ENCODE data around the gene TNP2. TPM values are rescaled to one million over a fixed set of nuclear protein-coding genes. Genes with fewer than 3 reads are reported as not detected.

Gene TNP2
- total and polyA plus RNA-seq, 4 donors = not detected

- Histone ChIP-seq H3K9ac (ENCODE audit: insufficient read depth in 1 of 2, low read length in 2 of 2) (no peak overlapping the region), H3K27me3 (ENCODE audit: control insufficient read depth in 3 of 3, insufficient read depth in 3 of 3, low read length in 2 of 3) (no peaks in the 10 kb centered on the region), H3K9me3 (ENCODE audit: control insufficient read depth in 4 of 4, insufficient read depth in 3 of 4, low read length in 3 of 4) (no peaks in the 10 kb centered on the region), H3K27ac (ENCODE audit: low read depth in 1 of 2, low read length in 1 of 2) (no peak overlapping the region), H3K36me3 (ENCODE audit: control insufficient read depth in 4 of 4, insufficient read depth in 4 of 4, low read length in 4 of 4) (no peaks in the 10 kb centered on the region), H3K4me3 (no peak overlapping the region), H3K4me1 (ENCODE audit: control insufficient read depth in 5 of 5, insufficient read depth in 5 of 5, low read length in 5 of 5) (peaks cover 0 to 46% (median 10%) of the 10 kb centered on the region in 5 donors)
- no peak for ATAC-seq (ENCODE audit: insufficient read depth, low FRiP score)
- DNase-seq = peak; percentile 86 to 93 (median 92)
- 64 to 68% methylated on average over 13 of the region's 13 CpGs for WGBS, 2 donors
- no peak for TF ChIP-seq CTCF (IDR thresholded peaks at IDR 0.05; ENCODE audit: control extremely low read depth, extremely low read depth)
These were observed 46.4 kb upstream of the TNP2 start for GRCh38 chr16:11315510-11315909.

GRCh38 chr16:11314309-11314894 is 45.3 kb upstream of the TNP2 start:
- H3K9me3 ChIP-seq (ENCODE audit: control insufficient read depth in 4 of 4, insufficient read depth in 3 of 4, low read length in 3 of 4) = no peaks in the 10 kb centered on the region
- 96 to 97% methylated on average over 8 of the region's 8 CpGs for WGBS, 2 donors
- ATAC-seq (ENCODE audit: insufficient read depth, low FRiP score) (no peak), DNase-seq (no peak)
- no peak for TF ChIP-seq CTCF (IDR thresholded peaks at IDR 0.05; ENCODE audit: control extremely low read depth, extremely low read depth)
- H3K27me3 ChIP-seq (ENCODE audit: control insufficient read depth in 3 of 3, insufficient read depth in 3 of 3, low read length in 2 of 3) = no peaks in the 10 kb centered on the region
- H3K27ac ChIP-seq (ENCODE audit: low read depth in 1 of 2, low read length in 1 of 2) = no peak overlapping the region
- H3K36me3 ChIP-seq (ENCODE audit: control insufficient read depth in 4 of 4, insufficient read depth in 4 of 4, low read length in 4 of 4) = no peaks in the 10 kb centered on the region
- peaks cover 0 to 44% (median 10%) of the 10 kb centered on the region in 5 donors for H3K4me1 ChIP-seq (ENCODE audit: control insufficient read depth in 5 of 5, insufficient read depth in 5 of 5, low read length in 5 of 5)
- H3K4me3 ChIP-seq = no peak overlapping the region
- H3K9ac ChIP-seq (ENCODE audit: insufficient read depth in 1 of 2, low read length in 2 of 2) = no peak overlapping the region

- TF ChIP-seq CTCF (IDR thresholded peaks at IDR 0.05; ENCODE audit: control extremely low read depth, extremely low read depth) = no peak
These were observed 44.6 kb upstream of the TNP2 start for GRCh38 chr16:11313493-11314308.

More at GRCh38 chr16:11313493-11314308, 44.6 kb upstream of the TNP2 start:
- 96% methylated on average over 9 of the region's 9 CpGs for WGBS, 2 donors
- peaks cover 0 to 44% (median 14%) of the 10 kb centered on the region in 5 donors for H3K4me1 ChIP-seq (ENCODE audit: control insufficient read depth in 5 of 5, insufficient read depth in 5 of 5, low read length in 5 of 5)
- no peaks in the 10 kb centered on the region for H3K36me3 ChIP-seq (ENCODE audit: control insufficient read depth in 4 of 4, insufficient read depth in 4 of 4, low read length in 4 of 4)
- no peak overlapping the region for H3K9ac ChIP-seq (ENCODE audit: insufficient read depth in 1 of 2, low read length in 2 of 2)
- H3K9me3 ChIP-seq (ENCODE audit: control insufficient read depth in 4 of 4, insufficient read depth in 3 of 4, low read length in 3 of 4) = no peaks in the 10 kb centered on the region
- H3K4me3 ChIP-seq = no peak overlapping the region
- DNase-seq (no peak), ATAC-seq (ENCODE audit: insufficient read depth, low FRiP score) (no peak)
- H3K27me3 ChIP-seq (ENCODE audit: control insufficient read depth in 3 of 3, insufficient read depth in 3 of 3, low read length in 2 of 3) = no peaks in the 10 kb centered on the region
- H3K27ac ChIP-seq (ENCODE audit: low read depth in 1 of 2, low read length in 1 of 2) = no peak overlapping the region

All from lung (tissue), 12 donors.